Activated CD4-positive, CD25-positive, alpha-beta regulatory T cell treated with anti-CD3 and anti-CD28 coated beads, Interleukin-2, amount 50 U/mL, for 16 hours (primary cell): ENCODE results near the gene MTURN.
A peak's percentile ranks its signal among the peaks of the same experiment; 100 is the strongest.
"Not testable (repeated sequence)": the region's sequence is repeated elsewhere in the genome, so short reads cannot be mapped to it uniquely, and the experiment has no call there.

Experiments
- DNase-seq: peaks from one replicate; pipeline ENCODE4 v3.0.0-alpha.2; 2020; ENCODE audit warnings: low read depth, low spot score

The MTURN gene

GRCh38 chr7:30134611-30135300, at the start of gene MTURN:
Gene MTURN (plus strand): TSS chr7:30134986. CDS start chr7:30135137, 151 bp downstream.
- peak; percentile 73 for DNase-seq

DNA sequence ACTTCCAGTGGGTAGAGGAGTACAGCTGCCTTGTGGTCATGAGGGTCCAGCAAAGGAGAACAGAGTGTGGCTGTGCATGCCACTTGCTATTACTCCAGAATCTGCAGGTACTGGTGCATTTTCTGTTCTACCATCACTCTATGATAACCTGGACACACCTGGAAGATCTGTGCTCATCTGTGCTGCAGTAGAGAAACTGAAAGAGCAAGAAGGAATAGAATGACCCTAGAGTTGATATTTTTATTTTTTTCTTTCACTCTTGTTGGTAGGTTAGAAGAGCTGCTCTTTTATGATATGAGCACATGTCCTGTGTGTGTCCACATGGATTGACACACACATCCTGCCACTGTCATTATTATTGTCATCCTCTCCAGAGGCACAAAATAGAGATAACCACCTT, 48.3 kb upstream of the MTURN start:
- no peak for DNase-seq

DNA sequence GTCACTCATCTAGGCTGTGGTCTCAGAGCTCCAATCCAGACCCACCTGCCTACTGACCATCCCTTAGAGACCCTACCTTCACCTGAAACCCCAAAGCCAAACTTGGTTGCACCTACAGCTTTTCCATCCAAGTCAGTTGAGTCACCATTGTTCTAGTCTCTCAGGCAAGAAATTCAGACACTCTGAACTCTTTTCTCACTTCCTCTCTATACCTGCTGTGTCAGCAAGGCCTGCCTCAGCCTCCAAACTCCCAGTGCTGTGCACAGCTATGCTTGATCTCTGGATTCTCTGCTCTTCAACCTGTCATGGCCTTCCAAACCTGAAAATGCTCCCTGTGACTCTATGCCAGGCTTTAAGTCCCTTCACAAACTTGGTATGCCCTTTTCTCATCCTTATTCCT, 47.4 kb upstream of the MTURN start:
- DNase-seq: no peak

DNA sequence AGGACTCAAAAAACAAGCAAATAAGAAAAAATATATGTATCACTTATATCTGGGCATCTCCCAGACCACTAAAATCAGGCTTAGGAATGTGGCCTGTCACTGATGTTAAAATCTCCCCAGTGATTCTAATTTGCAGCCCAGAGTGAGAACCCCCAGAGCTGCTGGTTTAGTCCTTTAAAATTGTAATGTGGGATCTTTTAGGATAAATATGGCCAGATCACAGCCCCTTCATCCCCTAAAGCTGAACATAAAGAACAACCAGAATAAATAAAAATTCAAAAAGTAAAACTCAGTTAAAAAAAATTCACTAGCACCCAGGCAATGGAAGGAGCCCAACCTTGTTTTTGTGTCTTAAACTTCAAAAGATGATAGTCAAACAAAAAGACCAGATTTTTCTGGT, 46.4 kb upstream of the MTURN start:
- no peak for DNase-seq

DNA sequence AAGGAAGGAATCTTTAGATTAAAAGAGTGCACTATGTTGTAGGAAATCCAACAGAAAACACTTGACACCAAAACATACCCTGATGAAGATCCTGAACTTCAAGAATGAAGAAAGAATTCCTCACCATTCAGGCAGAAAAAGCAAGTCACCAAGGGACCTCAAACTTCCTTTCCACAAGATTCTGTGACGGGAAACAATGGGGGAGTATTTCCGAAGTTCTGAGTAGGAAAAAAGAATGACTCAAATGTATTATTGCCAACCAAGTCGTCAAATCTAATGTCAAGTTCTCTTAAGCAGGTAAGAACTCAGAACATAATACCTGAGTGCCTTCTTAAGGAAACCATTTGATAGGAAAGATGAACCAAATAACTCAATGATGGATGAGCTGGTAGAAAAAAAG, 44.7 kb upstream of the MTURN start:
- no peak for DNase-seq

DNA sequence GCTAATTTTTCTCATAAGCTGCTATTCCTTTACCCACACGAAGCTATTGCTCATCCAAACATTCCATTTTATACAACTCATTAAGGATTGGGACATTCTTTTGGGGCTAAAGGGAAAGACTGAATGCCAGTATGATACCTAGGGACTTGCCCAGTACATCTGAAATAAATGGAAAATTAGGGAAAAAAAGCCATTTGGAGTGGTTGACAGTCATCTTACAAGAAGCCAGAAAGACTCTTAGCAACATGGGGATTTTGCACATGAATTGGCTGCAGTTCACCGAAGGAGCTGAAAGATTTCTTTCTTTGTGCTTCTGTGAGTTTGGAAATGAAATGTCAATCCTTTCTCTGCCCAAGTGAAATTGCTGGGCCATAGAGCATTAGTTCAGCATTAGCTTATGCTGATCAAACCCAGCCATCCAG, 43.3 kb upstream of the MTURN start:
- no peak for DNase-seq

GRCh38 chr7:30091987-30092386, 42.8 kb upstream of the MTURN start:
- no peak for DNase-seq

DNA sequence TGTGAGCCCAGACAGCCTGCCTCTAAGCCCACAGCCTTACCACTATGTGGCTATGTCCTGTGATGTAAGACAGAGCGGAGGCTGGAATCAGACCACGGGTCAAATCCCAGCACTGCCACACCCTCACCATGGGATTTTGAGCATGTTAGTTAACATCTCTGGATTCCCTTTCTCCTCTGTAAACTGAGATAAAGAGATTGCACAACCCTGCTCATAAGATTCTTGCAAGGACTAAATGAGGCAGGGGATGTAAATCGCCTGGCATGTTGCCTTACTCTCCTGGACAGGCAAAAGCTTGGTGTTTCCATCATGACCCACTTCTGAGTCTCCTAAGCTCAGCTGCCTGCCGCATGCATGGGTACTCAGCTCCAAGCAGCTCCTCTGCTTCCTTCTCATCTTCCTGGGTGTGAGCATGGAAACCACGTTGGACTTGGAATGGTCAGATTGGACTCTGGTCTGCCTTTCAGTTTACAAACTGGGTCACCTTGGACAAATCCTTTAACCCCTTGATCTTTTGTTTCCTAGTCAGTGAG, 41.3 kb upstream of the MTURN start:
- no peak for DNase-seq

GRCh38 chr7:30098599-30098998, 36.2 kb upstream of the MTURN start:
- not testable (repeated sequence) for DNase-seq

- no peak for DNase-seq
These were observed 32.5 kb upstream of the MTURN start for GRCh38 chr7:30102281-30102680.

DNA sequence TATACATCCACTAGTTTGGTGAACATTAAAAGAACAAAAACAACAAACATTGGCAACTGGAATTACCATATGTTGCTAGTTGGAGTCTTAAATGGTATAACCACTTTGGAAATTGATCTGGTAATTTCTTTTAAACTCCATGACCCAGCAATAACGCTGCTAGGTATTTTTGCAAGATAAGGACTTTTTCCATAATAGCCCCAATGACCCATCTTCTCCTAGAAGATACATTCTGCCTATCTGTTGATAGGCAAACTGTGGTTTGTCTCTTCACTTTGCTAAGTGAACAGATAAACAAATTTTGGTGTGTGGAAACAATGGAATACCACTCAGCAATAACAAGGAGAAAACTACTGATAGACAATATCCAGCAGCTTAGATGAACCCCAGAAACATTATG, 30.6 kb upstream of the MTURN start:
- no peak for DNase-seq

GRCh38 chr7:30112103-30112713, 22.6 kb upstream of the MTURN start:
- no peak for DNase-seq

- DNase-seq: no peak
These were observed 21.6 kb upstream of the MTURN start for GRCh38 chr7:30113144-30113543.

GRCh38 chr7:30114536-30115238, 20.1 kb upstream of the MTURN start:
- no peak for DNase-seq

GRCh38 chr7:30115709-30116297, 19.0 kb upstream of the MTURN start:
- no peak for DNase-seq

DNA sequence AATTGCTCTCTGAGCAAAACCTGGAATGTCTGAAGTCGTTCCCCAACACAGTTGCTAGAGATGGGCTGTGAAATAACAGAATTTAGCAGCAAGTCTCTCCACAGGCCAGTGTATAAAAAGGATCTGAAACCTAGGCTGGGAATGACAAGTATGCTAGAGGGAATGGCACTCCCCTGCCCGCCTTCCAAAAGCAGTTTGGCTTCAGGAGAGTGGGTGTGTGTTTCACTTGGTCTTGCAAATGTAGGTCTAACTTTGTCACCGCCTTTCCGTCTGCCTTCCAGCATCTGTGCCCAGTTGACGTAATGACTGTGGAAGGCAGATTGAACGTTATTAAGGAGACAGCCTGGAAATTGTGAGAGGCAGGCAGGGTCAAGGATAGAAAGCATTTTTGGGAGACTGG, 18.0 kb upstream of the MTURN start:
- no peak for DNase-seq

DNA sequence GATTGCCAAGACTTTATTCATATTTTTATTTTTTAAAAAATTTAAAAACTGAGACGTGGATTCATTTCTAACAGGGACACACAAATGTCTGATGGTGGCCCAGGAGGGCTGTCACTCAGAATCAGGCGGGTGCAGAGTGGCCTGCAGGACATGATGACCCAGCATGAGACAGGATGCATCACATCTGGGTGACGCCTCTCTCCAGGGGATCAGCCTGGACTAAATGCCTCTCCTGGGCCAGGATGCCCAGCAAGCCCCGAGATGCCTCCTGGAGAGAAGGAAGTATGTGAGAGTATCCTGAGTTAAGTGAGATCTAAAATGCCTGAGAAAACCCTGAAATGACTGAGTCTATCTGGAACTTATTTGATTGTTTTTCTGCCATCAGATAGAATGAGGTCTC, 16.9 kb upstream of the MTURN start:
- DNase-seq: no peak

GRCh38 chr7:30119890-30120577, 14.8 kb upstream of the MTURN start:
- no peak for DNase-seq

DNA sequence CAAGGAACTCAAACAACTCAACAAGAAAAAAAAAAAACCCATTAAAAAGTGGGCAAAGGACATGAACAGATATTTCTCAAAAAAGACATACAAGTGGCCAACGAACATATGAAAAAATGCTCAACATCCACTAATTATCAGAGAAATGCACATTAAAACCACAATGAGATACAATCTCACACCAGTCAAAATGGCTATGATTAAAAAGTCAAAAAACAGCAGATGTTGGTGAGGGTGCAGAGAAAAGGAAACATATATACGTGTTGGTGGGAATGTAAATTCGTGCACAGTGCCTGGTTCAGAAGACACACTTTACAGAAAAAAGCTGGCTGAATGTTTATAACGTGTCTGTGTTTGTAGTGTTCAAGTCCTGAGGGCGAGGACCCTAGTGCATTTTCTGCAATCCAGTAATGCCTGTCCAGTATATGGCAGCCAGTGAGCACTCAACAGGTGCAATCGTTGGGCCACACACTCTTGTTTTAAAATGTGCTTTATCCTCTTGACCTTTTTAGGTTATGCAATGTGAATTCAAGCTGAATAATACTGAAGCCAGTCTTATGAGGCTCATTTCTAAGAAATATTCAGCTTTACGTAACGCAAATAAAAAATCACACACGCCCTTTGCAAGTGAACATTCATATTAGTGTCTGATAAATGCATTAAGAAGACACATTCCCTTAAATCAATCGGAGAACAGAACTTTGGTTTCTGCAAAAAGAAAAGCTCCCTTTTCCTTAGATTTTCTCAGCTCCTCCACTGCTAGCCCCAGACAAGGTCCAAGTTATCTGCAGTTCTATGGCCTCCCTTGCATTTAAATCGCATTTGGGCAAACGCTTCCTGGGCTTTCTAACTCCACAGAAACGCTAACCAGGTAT, 813 bp upstream of the MTURN start:
- DNase-seq: no peak

GRCh38 chr7:30135301-30136116, 723 bp downstream of the MTURN start:
- no peak for DNase-seq
